HG03159 (cell line): Measurements from ENCODE around the gene SGMS2.

ENCODE experiments used
- ATAC-seq: cut with Tn5 transposase; IDR thresholded peaks from one replicate; pipeline ENCODE4 v1.9.1; 2021; ENCODE audit warnings: mild to moderate bottlenecking, moderate library complexity; ENCODE audit not compliant: unreplicated experiment

SGMS2 gene

GRCh38 chr4:107824350-107825071, at the start of gene SGMS2:
SGMS2 (plus strand) TSS chr4:107824932; CDS start chr4:107895554, 70,622 bp downstream.
- ATAC-seq: peak; percentile 62

GRCh38 chr4:107777890-107778289, 46.8 kb upstream of the SGMS2 start:
- ATAC-seq: no peak

DNA sequence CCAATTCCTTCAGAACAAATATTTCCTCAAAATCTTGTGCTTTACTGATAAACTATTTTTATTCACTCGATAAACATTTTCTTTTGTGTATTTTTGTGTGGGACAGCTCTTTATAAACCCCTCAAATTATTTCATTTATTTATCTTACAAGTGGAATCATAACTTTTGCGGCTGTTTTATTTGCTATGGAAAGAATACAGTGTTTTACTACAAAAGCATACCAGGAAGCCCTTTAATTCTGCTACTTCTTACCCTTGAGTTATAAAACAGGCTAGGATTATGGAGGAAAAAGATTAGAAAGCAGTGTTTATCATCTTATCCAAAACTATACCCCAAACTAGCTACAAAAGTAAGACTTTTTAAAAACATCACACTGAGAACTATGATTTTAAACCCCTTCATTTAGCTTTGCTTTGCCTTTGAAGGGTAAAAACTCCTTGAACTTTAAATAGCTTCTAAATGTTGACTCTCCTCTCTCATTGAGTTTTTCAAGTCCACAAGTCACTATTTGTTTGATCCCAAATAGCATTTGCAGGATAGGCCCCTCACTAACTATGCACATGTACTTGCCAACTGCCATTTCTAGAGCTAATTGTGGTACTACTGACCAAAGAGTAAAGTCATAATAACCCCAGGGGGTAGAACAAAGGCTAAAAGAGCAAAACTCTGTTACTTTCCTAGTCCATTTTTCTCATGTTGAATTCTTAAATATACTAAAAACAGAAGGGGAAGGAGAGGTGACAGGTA, 45.8 kb upstream of the SGMS2 start:
- ATAC-seq: no peak

DNA sequence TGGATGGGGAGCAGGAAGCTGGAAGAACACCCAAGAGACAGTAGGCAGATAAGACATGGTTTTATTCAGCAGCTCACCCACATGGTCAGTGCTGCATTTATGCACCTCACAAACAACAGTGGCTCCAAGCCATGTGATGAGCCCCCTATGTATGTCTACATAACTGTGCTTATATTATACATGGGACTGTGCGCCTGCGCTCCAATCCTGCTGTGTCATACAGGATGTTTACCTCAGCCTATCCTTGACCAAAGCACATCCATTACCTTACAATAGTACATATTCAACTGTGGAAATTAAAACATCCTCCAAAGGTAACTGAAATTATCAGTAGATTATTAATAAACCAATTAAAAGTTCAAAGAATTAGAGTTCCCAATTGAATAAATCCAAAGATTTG, 44.1 kb upstream of the SGMS2 start:
- no peak for ATAC-seq

- no peak for ATAC-seq
Observed at GRCh38 chr4:107791902-107792301, 32.8 kb upstream of the SGMS2 start.

GRCh38 chr4:107792711-107793110, 32.0 kb upstream of the SGMS2 start:
- ATAC-seq: no peak

DNA sequence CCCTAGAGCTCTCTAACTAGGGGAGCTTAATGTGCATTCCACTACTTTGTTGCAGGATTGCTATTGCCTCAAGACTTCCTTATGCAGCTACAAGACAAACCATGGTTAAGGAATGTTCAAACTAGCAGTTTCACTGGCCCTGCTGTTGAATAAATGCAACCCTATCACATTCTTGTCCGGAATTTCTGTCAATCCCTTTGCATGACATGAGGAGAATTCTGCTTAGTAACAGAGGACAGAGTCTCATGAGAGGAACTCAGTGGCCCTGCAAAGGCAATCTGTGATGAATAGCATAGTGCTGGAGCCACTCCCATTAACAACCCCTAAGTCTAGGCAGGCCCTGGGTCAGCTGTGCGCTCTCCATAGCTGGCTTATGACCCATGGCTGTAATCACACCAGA, 30.7 kb upstream of the SGMS2 start:
- ATAC-seq: no peak

GRCh38 chr4:107799669-107800450, 24.9 kb upstream of the SGMS2 start:
- ATAC-seq: no peak

DNA sequence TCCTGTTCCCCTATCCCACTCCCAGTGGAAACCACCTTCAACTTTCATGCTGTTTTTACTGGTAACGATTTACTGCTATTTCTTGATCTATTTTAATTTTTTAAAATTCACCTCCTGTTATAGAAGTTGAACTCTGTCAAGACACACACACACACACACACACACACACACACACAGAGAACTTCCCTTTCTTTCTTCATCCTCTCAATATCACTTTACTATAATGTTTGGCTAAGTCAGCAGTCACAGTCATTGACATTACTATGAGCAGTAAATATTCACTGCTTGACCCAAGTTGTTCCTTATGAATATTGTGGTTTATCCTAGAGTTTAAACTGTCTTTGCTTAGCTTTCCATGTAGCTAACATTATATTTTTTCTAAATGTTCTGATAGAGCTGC, 24.0 kb upstream of the SGMS2 start:
- ATAC-seq: no peak

DNA sequence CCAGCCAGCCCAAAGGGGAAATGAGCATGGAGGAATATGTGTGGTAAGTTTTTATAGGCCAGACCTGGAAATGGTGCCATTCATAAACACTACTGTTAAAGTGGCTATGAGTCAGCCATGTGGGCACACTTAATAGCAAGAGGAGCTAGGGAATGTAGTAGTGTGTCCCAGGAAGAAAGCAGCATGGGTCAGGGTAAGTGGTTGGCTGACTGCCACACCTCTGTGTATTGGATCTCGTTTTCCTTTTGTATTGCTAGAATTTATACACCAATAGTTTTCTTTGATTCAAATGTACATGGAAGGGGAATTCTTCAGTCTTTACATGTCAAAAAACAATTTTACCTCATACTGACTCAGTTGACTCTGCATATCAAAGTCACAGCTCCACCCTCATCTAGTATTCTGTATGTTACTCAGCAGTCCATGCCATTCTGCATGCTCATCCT, 22.9 kb upstream of the SGMS2 start:
- ATAC-seq: no peak

- ATAC-seq: no peak
Observed at GRCh38 chr4:107804956-107805355, 19.8 kb upstream of the SGMS2 start.

- no peak for ATAC-seq
Observed at GRCh38 chr4:107806196-107806595, 18.5 kb upstream of the SGMS2 start.

DNA sequence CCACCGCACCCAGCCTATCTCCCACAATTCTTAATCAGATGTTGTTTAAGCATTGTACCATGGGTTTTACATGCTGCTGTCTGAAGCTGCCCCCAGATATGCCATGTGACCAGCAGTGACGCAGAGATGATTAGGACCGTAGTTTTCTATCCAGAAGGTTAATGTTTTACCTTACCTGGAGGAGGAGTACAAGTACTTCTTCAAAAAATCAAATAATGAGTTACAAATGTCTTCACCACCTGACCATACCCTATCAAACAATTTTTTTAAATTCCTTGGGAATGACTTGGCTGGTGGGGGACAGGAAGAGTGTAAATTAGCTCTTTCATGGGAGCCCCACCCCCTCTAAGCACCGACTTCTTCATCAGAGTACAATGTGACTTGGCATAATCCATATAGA, 16.2 kb upstream of the SGMS2 start:
- no peak for ATAC-seq

GRCh38 chr4:107809210-107809609, 15.5 kb upstream of the SGMS2 start:
- ATAC-seq: no peak

DNA sequence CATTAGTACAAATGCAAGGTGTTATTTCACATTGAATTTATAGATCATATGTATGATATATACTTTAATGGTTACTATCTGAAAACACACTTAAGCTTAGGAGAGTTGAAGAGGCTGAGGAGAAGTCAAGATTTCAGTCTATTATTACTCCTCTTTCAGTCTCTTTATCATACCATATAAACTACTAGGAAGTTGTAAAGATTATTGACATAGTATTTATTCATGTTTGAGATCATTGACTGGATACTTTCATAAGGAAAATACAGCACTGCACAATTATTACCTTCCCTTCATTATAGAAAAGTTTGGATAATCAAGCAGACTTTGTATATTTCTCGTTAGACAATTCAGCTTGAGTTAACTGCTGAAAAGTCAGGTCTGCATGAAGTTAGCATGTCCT, 10.0 kb upstream of the SGMS2 start:
- no peak for ATAC-seq

- no peak for ATAC-seq
Observed at GRCh38 chr4:107815158-107815557, 9.6 kb upstream of the SGMS2 start.

DNA sequence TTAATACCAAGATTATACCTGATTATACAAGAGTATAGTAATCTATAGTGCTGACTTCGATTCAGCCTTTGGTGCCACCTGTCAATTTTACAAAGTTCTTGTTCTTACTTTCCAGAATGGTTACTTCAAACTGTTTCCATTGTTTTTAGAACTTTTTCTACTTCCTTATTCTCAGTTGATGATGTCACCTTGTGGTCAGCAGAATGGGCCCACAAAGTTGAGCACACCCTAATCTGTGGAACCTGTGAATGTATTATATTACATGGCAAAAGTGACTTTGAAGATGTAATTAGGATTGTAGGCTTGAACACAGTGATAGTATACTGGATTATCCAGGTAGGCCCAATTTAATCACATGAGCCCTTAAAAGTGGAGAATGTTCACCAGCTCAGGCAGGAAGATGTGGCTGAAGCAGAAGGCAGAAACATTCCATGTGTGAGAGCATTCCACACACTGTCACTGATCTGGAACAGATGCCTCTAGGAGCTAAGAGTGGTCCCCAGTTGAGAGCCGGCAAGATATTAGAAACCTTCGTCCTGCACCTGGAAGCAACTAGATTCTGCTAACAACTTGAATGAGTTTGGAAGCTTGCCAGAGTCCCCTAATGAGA, 6.3 kb upstream of the SGMS2 start:
- ATAC-seq: peak; percentile 60

- ATAC-seq: no peak
Observed at GRCh38 chr4:107823870-107824349, 822 bp upstream of the SGMS2 start.

DNA sequence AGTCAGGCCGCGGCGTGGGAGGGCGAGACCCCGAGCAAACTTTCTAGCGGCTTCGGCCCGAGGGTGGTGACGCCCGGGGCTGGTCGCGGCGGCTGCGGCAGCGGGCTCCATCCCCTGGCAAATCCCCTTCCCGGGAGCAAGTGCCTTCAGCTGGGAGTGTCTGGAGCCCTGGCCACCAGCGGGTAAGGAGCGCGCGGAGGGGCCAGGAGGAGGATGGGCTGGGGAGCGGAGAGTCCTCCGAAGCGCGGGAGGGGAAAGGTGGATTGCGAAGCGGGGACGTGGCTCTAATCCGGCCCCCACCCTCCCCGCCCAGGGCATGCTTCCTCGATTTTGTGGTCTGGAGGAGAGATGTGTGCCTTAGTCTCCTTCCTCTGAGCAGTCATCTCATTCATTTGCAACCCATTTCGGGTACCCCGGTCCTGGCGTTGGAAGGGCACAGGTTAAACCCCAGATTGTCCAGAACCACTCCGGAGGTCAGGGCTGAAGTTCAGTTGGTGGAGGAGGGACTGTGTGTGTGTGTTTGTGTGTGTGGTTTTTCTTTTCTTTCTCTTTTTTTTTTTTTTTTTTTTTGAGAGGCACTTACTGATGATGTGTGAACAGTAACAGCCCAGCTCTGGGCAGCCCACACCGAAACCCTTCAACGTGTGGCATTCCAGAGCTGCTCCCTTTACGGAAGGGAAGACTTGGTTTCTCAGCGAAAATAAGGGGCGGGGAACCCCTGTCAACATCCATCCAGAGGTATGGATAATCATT, 516 bp downstream of the SGMS2 start:
- peak; percentile 35 for ATAC-seq

GRCh38 chr4:107826421-107826980, 1.8 kb downstream of the SGMS2 start:
- no peak for ATAC-seq
